SKM-1 treated with dmso at 0.1 percent for 144 hours (cell line): ENCODE results near the gene AGFG2.
"Not testable (repeated sequence)": the region's sequence is repeated elsewhere in the genome, so short reads cannot be mapped to it uniquely, and the experiment has no call there.

ENCODE experiments used
- DNase-seq: peaks from one replicate; lab custom pipeline; 2025; ENCODE audit not compliant: unreplicated experiment; lab: John Stamatoyannopoulos, UW

AGFG2 gene, protein sequence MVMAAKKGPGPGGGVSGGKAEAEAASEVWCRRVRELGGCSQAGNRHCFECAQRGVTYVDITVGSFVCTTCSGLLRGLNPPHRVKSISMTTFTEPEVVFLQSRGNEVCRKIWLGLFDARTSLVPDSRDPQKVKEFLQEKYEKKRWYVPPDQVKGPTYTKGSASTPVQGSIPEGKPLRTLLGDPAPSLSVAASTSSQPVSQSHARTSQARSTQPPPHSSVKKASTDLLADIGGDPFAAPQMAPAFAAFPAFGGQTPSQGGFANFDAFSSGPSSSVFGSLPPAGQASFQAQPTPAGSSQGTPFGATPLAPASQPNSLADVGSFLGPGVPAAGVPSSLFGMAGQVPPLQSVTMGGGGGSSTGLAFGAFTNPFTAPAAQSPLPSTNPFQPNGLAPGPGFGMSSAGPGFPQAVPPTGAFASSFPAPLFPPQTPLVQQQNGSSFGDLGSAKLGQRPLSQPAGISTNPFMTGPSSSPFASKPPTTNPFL

DNA sequence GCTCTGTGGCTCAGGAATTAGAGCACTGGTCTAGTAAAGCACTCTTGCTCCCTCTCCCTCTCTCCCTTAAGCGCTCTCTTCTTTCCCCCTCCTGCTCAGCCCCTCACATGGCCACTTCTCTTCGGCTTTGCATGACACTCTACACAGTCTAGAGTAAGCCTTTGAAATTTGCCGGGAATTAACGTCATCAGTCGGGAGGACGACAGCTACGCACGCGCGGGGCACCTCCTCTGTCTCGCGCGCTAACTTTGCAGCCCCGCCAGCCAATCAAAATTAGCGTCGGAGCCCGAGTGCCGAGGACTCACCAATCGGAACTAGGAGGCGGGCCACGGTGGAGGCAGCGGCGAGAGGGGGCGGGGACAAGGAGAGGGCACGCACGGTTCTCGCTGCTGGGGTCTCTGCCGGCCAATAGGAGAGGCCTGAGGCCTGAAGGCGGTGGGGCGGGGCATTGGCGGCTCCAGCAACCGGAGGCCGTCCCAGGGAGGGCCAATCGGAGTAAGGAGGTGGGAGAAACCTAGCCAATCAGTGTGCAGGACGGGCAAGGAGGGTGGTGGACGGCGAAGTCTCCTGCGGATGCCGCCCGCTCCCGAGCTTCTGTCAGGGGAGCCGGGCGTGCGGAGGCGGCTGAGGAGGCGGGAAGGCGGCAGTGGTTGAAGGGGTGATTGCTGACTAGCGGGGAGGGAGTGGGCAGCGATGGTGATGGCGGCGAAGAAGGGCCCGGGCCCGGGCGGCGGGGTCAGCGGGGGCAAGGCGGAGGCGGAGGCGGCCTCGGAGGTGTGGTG lies at the start of gene AGFG2:
Gene AGFG2, plus strand, starts transcription at position 550 of the 782 bp plus-strand sequence. Its CDS starts 144 bp downstream, at position 694.
- DNase-seq = peak; percentile 100

DNA sequence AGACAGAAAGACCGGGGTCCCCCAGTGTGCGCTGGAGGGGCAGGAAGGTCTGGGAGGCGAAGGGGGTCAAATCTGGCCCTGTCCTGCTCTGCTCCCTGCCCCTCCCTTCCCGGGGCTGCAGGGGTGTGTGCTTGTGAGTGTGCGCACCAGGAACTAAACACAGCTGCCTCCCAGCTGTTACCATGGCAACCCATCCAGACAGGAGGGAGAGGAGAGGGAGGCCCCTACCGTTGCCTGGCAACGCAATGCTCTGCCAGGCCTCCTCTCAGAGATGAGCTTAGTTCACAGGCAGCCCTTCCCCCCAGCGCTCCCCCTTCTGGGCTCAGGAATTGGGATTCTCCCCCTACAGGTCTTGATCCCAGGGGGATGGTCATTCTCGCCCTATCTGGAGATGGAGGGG lies 49.2 kb upstream of the AGFG2 start:
- peak; percentile 23 for DNase-seq

DNA sequence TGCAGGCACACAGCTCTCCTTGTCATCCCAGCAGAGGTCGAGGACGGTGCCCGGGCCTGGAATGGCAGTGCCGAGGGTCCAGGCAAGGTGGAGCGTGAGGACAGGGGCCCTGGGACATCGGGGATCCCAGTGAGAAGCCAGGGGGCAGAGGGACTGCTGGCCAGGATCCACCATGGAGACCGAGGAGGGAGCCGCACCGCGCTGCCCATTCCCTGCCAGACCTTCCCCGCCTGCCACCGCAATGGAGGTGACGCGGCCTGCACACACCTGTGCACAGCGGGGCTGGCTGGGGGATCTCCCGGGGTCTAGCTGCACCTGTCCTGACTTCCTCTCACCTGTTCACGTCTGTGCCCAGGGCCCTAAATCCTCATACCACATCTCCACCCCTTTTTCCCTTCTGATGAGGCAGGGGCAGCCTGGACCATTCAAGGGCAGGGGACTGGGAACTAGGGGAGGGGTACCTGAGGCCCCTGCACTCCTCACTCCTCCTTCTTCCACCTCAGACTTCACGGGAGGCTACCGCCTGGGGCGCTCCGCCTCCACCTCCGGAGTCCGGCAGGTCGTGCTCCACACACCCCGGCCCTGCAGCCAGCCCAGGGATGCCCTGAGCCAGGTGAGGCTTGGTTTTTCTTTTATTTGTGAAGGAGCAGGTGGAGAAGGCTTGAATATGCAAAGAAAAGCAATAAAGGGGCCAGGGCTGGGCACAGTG lies 48.4 kb upstream of the AGFG2 start:
- no peak for DNase-seq

DNA sequence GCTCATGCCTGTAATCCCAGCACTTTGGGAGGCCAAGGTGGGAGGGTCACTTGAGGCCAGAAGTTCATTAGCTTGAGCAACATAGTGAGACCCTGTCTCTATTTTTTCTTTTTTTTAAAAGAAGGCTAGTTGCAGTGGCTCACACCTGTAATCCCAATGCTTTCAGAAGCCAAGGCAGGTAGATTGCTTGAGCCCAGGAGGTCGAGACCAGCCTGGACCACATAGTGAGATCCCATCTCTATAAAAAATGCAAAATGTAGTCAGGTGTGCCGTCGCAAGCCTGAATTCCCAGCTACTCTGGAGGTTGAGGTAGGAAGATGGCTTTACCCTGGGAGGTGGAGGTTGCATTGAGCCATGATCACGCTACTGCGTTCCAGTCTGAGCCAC lies 47.8 kb upstream of the AGFG2 start:
- DNase-seq = no peak

DNA sequence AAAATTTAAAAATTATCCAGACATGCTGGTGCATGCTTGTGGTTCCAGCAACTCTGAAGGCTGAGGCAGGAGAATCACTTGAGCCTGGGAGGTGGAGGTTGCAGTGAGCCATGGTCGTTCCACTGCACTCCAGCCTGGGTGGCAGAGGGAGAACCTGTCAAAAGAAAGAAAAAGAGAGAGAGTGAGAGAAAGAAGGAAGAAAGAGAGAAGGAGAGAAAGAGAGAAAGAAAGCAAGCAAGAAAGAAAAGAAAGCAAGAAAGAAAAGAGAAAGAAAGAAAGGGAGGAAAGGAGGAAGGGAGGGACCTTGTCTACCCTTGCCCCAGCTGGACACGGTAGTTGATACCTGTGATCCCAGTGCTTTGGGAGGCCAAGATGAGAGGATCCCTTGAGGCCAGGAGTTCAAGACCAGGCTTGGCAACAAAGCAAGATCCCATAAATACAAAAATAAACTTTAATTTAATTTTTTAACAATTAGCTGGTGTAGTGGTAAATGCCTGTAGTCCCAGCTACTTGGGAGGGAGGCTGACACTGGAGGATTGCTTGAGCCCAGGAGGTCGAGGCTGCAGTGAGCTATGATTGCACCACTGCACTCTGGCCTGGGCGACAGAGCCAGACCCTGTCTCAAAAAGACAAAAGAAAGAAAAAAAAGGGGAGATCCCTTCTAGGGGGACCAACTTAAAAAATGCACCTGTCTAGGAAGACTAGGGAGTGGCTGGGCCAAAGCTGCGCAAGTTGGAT lies 46.1 kb upstream of the AGFG2 start:
- DNase-seq = no peak

DNA sequence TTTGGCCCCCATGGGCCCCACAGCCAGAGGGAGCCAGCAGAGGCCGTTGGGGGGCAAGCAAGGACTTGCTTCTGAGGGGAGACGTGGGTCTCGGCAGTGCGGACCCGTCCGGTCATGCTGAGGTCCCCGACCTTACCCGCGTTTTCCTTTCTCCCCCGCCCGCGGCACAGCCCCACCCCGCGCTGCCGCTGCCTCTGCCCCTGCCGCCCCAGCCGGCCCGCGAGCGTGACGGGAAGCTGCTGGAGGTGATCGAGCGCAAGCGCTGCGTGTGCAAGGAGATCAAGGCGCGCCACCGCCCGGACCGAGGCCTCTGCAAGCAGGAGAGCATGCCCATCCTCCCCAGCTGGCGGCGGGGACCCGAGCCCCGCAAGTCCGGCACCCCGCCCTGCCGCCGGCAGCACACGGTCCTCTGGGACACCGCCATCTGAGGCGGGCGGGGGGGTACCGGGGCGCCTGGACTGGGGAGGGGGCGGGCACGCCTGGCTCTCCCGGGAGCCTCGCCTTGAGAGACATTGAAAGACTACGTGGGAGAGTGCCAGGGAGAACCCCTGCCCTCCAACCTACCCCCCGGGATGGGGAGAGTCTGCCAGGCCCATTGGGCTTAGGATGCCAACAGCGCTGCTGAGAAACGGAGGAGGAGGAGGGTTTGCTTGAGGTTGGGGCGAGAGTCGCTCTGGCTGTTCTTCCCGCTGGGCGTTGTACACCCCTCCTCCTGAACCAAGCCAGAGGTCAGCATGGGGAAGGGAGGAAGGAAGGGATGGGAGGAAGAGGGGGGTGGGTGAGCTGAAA lies 45.3 kb upstream of the AGFG2 start:
- DNase-seq = no peak

DNA sequence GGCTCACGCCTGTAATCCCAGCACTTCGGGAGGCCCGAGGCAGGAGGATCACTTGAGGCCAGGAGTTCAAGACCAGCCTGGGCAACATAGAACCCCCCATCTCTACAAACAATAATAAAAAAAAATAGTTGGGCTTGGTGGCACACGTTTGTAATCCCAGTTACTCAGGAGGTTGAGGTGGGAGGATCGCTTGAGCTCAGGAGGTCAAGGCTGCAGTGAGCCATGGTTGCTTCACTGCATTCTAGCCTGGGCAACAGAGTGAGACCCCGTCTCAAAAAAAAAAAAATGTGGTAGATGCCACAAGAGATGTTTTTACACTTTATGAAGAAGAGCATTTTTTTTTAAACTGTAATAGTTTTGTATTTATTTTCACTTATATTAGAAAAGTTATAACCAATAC lies 42.5 kb upstream of the AGFG2 start:
- no peak for DNase-seq

DNA sequence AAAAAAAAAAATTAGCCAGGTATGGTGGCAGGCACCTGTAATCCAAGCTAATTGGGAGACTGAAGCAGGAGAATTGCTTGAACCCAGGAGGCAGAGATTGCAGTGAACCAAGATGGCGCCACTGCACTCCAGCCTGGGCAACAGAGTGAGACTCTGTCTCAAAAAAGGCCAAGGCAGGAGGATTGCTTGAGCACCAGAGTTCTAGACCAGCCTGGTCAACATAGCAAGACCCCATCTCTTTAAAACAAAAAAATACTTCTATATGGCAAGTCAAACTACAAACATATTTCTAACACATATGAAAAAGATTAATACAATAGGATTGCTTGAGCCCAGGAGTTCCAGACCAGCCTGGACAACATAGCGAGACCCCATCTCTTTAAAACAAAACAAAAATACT lies 38.3 kb upstream of the AGFG2 start:
- DNase-seq = not testable (repeated sequence)

DNA sequence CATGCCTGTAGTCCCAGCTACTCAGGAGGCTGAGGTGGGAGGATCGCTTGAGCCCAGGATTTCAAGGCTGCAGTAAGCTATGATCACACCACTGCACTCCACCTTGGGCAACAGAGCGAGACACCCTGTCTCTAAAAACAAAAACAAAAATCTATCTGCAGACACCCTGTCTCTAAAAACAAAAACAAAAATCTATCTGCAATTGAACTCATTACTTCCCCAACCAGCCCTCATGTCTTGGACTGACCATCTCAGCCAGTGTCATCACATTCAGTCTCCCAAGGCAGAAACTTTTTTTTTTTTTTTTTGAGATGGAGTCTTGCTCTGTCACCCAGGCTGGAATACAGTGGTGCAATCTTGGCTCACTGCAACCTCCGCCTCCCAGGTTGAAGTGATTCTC lies 35.0 kb upstream of the AGFG2 start:
- DNase-seq = not testable (repeated sequence)

DNA sequence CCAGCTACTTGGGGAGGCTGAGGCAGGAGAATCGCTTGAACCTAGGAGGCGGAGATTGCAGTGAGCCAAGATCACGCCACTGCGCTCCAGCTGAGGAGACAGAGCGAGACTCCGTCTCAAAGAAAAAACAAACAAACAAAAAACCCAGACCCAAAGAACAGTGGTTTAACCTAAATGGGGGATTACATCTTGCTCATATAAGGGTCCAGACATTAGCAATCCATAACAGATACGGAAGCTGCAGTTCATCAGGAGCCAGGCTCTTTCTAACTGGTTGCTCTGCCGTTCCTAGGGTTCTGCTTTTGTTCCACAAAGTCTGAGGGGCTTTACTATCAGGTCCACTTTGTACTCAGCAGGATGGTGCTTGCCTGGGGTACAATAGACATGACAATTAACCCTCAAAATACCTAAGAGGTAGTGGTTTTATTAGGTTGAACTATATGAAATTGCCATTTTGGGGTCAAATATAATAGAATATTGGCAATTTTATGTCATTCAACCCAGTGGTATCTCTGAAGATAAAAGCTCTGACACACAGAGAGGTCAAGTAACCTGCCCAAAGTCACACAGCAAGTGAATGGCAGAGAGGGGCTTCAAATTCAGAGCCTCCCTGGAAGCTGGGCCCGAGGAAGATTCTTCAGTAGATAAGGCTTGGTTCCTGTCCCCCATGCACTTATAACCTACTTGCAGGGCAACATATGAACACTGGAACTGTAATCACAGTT lies 34.0 kb upstream of the AGFG2 start:
- no peak for DNase-seq

DNA sequence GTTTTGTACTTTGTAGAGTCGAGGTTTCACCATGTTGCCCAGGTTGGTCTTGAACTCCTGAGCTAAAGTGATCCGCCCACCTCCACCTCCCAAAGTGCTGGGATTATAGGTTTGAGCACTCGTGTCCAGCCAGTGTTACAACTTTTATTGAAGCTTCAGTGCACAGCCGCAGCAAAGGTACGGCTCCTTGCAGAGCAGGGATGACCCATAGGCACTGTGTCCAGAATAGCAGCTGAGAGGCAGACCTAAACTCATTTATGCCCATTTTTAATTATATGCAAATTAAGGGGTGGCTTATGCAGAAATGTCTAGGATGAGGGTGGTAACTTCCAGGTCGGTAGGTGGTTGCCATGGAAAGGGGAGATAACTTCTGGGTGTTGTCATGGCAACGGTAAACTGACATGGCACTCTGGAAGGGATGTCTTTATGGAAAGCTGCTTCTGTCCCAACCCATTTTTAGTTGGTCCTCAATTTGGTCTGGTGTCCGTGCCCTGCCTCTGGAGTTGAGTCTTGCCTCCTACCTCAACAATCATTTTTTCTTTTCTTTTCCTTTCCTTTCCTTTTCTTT lies 32.6 kb upstream of the AGFG2 start:
- no peak for DNase-seq

DNA sequence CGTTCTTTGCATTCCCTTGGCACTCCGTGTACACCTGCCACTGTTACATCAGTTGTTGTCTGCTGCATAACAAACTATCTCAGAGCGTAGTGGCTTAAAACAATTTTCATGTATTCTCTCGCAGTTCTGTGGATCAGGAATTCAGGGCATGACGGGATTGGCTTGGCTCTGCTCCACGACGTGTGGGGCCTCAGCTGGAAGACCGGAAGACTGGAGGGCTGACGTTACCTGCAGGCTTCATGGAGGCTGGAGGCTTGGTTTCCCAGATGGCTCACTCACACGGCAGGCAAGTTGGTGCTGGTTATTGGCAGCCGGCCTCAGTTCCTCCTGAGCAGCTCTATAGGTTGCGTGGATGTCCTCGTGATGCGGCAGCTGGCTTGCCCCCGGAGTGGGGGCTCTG lies 29.8 kb upstream of the AGFG2 start:
- DNase-seq = no peak

DNA sequence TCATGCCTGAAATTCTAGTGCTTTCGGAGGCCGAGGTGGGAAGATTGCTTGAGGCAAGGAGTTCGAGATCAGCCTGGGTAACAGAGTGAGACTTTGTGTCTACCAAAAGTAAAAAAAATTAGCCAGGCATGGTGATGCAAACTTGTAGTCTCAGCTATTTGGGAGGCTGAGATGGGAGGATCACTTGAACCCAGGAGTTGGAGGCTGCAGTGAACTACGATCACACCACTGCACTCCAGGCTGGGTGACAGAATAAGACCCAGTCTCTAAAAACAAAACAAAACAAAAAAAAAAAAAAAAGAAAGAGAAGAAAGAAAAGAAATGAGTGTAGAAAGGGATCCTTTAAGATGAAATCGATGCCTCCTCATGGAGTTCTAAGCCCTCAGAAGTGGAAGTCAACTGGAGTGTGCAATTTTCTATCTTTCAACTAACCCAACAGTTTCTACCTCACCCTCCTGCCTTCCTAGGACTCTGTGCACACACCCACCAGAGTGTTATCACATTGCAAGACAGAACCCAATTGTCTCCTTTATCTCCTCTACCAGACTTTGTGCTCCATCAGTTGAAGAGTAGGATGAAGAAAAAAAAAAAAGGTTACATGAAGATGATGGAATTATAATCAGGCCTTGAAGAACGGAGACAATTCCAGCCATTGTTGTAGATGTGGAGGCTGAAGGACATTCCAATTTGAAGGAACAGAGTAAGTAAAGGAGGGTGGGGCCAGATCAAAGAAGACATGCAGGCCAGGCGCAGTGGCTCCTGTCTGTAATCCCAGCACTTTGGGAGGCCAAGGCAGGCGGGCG lies 28.4 kb upstream of the AGFG2 start:
- no peak for DNase-seq

DNA sequence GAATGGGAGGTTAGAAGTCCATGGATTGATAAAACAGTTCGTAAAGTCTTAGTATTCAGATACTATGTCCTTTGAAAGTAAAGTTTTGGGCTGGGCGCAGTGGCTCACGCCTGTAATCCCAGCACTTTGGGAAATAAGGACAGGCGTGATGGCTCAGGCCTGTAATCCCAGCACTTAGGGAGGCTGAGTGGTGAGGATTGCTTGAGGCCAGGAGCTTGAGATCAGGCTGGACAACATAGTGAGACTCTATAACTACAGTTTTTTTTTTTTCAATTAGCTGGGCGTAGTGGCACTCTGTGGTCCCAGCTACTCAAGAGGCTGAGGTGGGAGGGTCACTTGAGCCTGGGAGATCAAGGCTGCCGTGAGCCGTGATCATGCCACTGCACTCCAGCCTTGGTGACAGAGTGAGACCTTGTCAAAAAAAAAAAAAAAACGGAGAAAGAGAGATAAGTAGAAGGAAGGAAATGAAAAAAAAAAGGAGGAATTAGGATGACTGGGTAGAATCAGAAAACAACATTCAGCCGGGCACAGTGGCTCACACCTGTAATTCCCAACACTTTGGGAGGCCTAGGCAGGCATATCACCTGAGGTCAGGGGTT lies 25.7 kb upstream of the AGFG2 start:
- no peak for DNase-seq

DNA sequence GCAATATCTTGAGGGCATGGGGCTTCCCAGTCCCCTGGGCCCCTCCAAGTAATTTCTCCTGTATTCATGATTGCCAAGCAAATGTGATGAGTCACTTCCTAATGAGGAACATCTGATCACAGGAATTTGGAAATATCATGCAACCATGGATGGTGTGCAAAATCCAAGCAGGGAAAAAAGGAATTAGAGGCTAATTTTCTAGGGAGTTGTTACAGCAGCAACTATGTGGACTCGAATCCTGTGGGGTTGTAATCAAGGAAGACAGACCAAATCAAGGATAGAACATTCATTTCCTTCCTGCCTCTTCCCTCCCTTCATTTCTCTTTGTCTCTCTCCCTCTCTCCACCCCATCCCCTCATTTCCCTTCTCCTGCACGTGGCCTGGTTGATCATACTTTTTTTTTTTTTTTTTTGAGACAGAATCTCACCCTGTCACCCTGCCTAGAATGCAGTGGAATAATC lies 23.9 kb upstream of the AGFG2 start:
- DNase-seq = no peak

DNA sequence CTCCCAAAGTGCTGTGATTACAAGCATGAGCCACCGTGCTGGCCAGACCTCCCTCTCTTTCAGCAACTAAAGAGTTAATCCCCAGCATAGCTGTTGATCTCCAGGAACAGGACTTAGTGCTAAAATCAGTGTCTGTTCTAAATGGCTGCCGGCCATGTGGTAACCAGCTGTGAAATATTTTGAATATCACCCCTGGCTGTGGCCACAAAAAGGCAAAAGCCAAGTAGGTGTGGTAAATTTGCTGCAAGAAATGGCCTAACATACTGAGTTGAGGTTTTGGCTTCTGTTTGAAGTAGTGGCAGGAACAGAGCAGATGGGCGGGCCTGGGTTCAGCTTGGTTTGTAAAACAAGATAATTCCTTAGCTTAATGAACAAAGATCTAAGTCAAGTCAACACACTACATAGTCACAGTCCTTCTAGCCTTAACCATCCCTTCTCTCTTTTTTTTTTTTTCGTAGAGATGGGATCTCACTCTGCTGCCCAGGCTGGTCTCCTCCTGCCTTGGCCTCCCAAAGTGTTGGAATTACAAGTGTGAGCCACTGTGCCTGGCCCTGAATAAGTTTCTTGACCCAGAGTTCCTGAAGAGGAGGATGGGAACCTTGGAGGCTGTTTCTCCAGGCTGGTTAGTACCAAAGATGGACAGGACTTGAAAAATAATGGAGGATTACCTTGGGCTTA lies 22.7 kb upstream of the AGFG2 start:
- DNase-seq = no peak

DNA sequence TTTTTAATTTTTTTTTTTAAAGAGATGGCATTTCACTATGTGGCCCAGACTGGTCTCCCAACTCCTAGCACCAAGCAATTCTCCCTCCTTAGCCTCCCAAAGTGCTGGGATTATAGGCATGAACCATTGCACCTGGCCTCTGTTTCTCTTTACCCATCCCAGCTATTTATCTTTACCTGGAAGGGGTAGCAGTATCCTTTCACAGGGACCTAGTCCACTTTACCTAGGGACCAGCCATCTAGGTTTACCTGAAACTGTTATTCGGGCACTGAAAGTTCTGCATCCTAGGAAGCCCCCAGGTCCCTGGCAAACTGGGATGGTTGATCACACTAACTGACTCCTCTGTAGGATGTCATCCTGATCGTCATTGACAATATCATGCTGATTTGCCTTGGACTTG lies 21.7 kb upstream of the AGFG2 start:
- DNase-seq = no peak
